Thoracic aorta (tissue), 2 donors: ENCODE results near the gene CDC42BPB. TPM values are rescaled to one million over a fixed set of nuclear protein-coding genes. Genes with fewer than 3 reads are reported as not detected.

Experiments
- ATAC-seq: fragments of 150-250 bp; one replicate; pipeline ENCODE4 v1.8.0; 2017; ENCODE audit warnings: low read depth; ENCODE audit not compliant: insufficient number of reproducible peaks, low FRiP score
- DNase-seq: peaks from one replicate; pipeline ENCODE4 v3.0.0-alpha.2; 2020; ENCODE audit warnings: low spot score
- H3K27ac ChIP-seq, 2 donors: fragments of 200-600 bp; sonication (generic); 1 replicate in 1 of 2; 2 replicates in 1 of 2; pipeline ENCODE4 v1.5.1; 2016; ENCODE audit warnings: mild to moderate bottlenecking in 2 of 2, moderate library complexity in 2 of 2
- H3K27me3 ChIP-seq: fragments of 200-600 bp; sonication (generic); replicated peaks from 2 replicates; pipeline ENCODE4 v1.6.0; 2016; ENCODE audit warnings: mild to moderate bottlenecking; ENCODE audit not compliant: insufficient read depth
- H3K36me3 ChIP-seq: fragments of 200-600 bp; sonication (generic); one replicate; pipeline ENCODE4 v1.5.1; 2016
- H3K4me1 ChIP-seq, 2 donors: fragments of 200-600 bp; sonication (generic); 1 replicate in 1 of 2; 2 replicates in 1 of 2; pipeline versions ENCODE4 v1.5.1 to v1.6.0; 2016; ENCODE audit warnings: low read depth in 2 of 2, mild to moderate bottlenecking in 1 of 2; ENCODE audit not compliant: control insufficient read depth in 1 of 2
- H3K4me3 ChIP-seq: fragments of 200-600 bp; sonication (generic); 2 replicates; pipeline ENCODE4 v1.5.1; 2016; ENCODE audit warnings: mild to moderate bottlenecking
- H3K9me3 ChIP-seq: fragments of 200-600 bp; sonication (generic); 2 replicates; pipeline ENCODE4 v1.5.1; 2016
- CTCF ChIP-seq: fragments of 200-600 bp; sonication (generic); IDR thresholded peaks from one replicate; pipeline ENCODE4 v1.5.1; 2019; ENCODE audit warnings: antibody characterized with exemption
- total RNA-seq, 2 donors: library from RNA; depleted of rRNA; stranded (reverse); fragments of >200 nt; gene quantifications; one replicate each; pipeline versions ENCODE4 v1.1.0 to v1.2.3, GENCODE V29; 2016

Gene CDC42BPB
- total RNA-seq, 2 donors from 2014 or later: 121 to 133 TPM

GRCh38 chr14:103043257-103044015 is 13.9 kb downstream of the CDC42BPB start:
- TF ChIP-seq CTCF: no peak
- ATAC-seq: no peak
- Histone ChIP-seq H3K4me1 (peaks cover 6 to 23% of the 10 kb centered on the region in 2 donors), H3K27me3 (no peaks in the 10 kb centered on the region), H3K9me3 (no peaks in the 10 kb centered on the region), H3K27ac (no peak overlapping the region), H3K36me3 (no peaks in the 10 kb centered on the region), H3K4me3 (no peak overlapping the region)
- no peak for DNase-seq

DNA sequence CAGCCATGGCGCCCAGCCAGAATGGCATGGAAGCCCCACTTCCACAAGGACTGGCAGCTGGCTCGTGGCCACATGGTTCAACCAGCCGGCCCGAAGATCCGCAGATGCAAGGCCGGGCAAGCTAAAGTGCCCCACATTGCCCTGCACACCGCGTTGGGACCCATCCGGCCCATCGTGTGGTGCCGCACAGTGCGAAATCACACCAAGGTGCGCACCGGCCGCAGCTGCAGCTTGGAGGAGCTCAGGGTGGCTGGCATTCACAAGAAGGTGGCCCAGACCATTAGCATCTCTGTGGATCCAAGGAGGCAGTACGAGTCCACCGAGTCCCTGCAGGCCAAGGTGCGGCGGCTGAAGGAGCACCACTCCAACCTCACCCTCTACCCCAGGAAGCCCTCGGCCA is 15.9 kb downstream of the CDC42BPB start:
- no peak for ATAC-seq
- DNase-seq: no peak

GRCh38 chr14:103033681-103034096 is 23.7 kb downstream of the CDC42BPB start:
- DNase-seq: no peak

More for the DNA sequence above, 15.9 kb downstream of the CDC42BPB start:
- no peaks in the 10 kb centered on the region for H3K36me3 ChIP-seq
- no peak overlapping the region for H3K4me3 ChIP-seq
- H3K4me1 ChIP-seq: peaks cover 6 to 15% of the 10 kb centered on the region in 2 donors
- no peaks in the 10 kb centered on the region for H3K27me3 ChIP-seq
- TF ChIP-seq CTCF: no peak
- no peak overlapping the region for H3K27ac ChIP-seq
- no peaks in the 10 kb centered on the region for H3K9me3 ChIP-seq

GRCh38 chr14:103031956-103032355 is 25.4 kb downstream of the CDC42BPB start:
- DNase-seq (no peak), ATAC-seq (no peak)
- H3K9me3 ChIP-seq: no peaks in the 10 kb centered on the region
- no peaks in the 10 kb centered on the region for H3K36me3 ChIP-seq
- H3K4me1 ChIP-seq: peaks cover 27 to 54% of the 10 kb centered on the region in 2 donors
- H3K27ac ChIP-seq: no peak overlapping the region
- H3K4me3 ChIP-seq: no peak overlapping the region
- no peaks in the 10 kb centered on the region for H3K27me3 ChIP-seq
- no peak for TF ChIP-seq CTCF

More at GRCh38 chr14:103033681-103034096, 23.7 kb downstream of the CDC42BPB start:
- no peak for TF ChIP-seq CTCF
- no peaks in the 10 kb centered on the region for H3K27me3 ChIP-seq
- H3K4me3 ChIP-seq: no peak overlapping the region
- no peaks in the 10 kb centered on the region for H3K36me3 ChIP-seq
- ATAC-seq: no peak
- peaks cover 18 to 40% of the 10 kb centered on the region in 2 donors for H3K4me1 ChIP-seq
- no peak overlapping the region for H3K27ac ChIP-seq
- H3K9me3 ChIP-seq: no peaks in the 10 kb centered on the region

GRCh38 chr14:103031566-103031911 is 25.8 kb downstream of the CDC42BPB start:
- peak overlapping the region in 1 of 2 donors; percentile 9 for H3K27ac ChIP-seq
- H3K4me3 ChIP-seq: no peak overlapping the region
- DNase-seq: no peak

More at GRCh38 chr14:103031566-103031911, 25.8 kb downstream of the CDC42BPB start:
- H3K27me3 ChIP-seq: no peaks in the 10 kb centered on the region
- H3K4me1 ChIP-seq: peaks cover 27 to 54% of the 10 kb centered on the region in 2 donors
- no peak for ATAC-seq
- no peaks in the 10 kb centered on the region for H3K9me3 ChIP-seq
- H3K36me3 ChIP-seq: no peaks in the 10 kb centered on the region
- no peak for TF ChIP-seq CTCF
